PC-9 (cell line): ENCODE measurements around the gene SNX1. TPM values are rescaled to one million over a fixed set of nuclear protein-coding genes. Genes with fewer than 3 reads are reported as not detected.

Source experiments
- BruUV-seq: library from RNA; stranded (reverse); fragments of 400-500 nt; replicated peaks from 2 replicates; lab custom pipeline; 2021; lab: Mats Ljungman, UMichigan
- CTCF ChIA-PET: fragments of 300-600 bp; sonication (Branson Sonifier 250); formaldehyde crosslinking; loops from one replicate; lab custom pipeline; 2022; ENCODE audit warnings: antibody characterized with exemption; lab: Charles Lee
- POLR2A ChIA-PET: fragments of 300-600 bp; sonication (Branson Sonifier 250); formaldehyde crosslinking; loops from one replicate; lab custom pipeline; 2022; ENCODE audit warnings: antibody characterized with exemption; ENCODE audit not compliant: unreplicated experiment; lab: Charles Lee
- DNase-seq, 2 experiments: peaks; one replicate each; pipeline versions ENCODE4 v3.0.0 to v3.0.0-alpha.2; 2015 to 2022; ENCODE audit warnings: mixed read lengths in 1 of 2
- H2AFZ ChIP-seq: fragments of 200-600 bp; sonication (generic); 2 replicates; pipeline ENCODE4 v1.8.1; 2017; ENCODE audit warnings: antibody characterized with exemption
- H3F3A ChIP-seq: fragments of 200-600 bp; sonication (generic); 2 replicates; pipeline ENCODE4 v1.8.1; 2017; ENCODE audit warnings: antibody characterized with exemption, mild to moderate bottlenecking, low read depth; ENCODE audit not compliant: insufficient read depth
- H3K27ac ChIP-seq: fragments of 200-600 bp; sonication (generic); 2 replicates; pipeline ENCODE4 v1.6.1; 2016; ENCODE audit warnings: mixed run types
- H3K27me3 ChIP-seq: fragments of 200-600 bp; sonication (generic); 2 replicates; pipeline ENCODE4 v1.6.1; 2016; ENCODE audit warnings: low read depth, mixed run types; ENCODE audit not compliant: insufficient read depth
- H3K36me3 ChIP-seq: fragments of 200-600 bp; sonication (generic); 2 replicates; pipeline ENCODE4 v1.6.1; 2016; ENCODE audit warnings: low read depth, mixed run types
- H3K4me1 ChIP-seq: fragments of 200-600 bp; sonication (generic); replicated peaks from 2 replicates; pipeline ENCODE4 v1.6.1; 2016; ENCODE audit warnings: mixed run types; ENCODE audit not compliant: insufficient read depth
- H3K4me2 ChIP-seq: fragments of 200-600 bp; sonication (generic); 2 replicates; pipeline ENCODE4 v1.6.1; 2017; ENCODE audit warnings: mixed run types
- H3K4me3 ChIP-seq: fragments of 200-600 bp; sonication (generic); 2 replicates; pipeline ENCODE4 v1.6.1; 2016; ENCODE audit warnings: mixed run types
- H3K79me2 ChIP-seq: fragments of 200-600 bp; sonication (generic); 2 replicates; pipeline ENCODE4 v1.6.1; 2017; ENCODE audit warnings: low read depth, mixed run types
- H3K9me2 ChIP-seq: fragments of 200-600 bp; sonication (generic); 2 replicates; pipeline ENCODE4 v1.8.1; 2017; ENCODE audit warnings: mild to moderate bottlenecking; ENCODE audit not compliant: insufficient read depth
- H3K9me3 ChIP-seq: fragments of 200-600 bp; sonication (generic); 2 replicates; pipeline ENCODE4 v1.8.1; 2016; ENCODE audit warnings: low read depth; ENCODE audit not compliant: insufficient read depth
- H4K20me1 ChIP-seq: fragments of 200-600 bp; sonication (generic); 2 replicates; pipeline ENCODE4 v1.8.1; 2017; ENCODE audit not compliant: insufficient read depth
- EZH2 ChIP-seq: fragments of 200-600 bp; sonication (generic); IDR thresholded peaks from 2 replicates; pipeline ENCODE4 v1.8.0; 2017; ENCODE audit warnings: antibody characterized with exemption, low read depth
- intact Hi-C: fragments of 100-400 bp; cut with micrococcal nuclease; formaldehyde crosslinking; loops from one replicate; pipeline ENCODE4 v1.10.0; 2022; ENCODE audit not compliant: unreplicated experiment
- total RNA-seq: library from RNA; stranded (reverse); gene quantifications from 2 replicates; pipeline ENCODE4 v1.2.3, GENCODE V29; 2021
- TF ChIP-seq, protein P1 (sequence below): fragments of 200-600 bp; sonication (generic); conservative IDR thresholded peaks from 2 replicates; pipeline ENCODE4 v1.6.1; 2017; ENCODE audit warnings: mixed run types, antibody characterized with exemption, mild to moderate bottlenecking, moderate library complexity

Gene SNX1
- total RNA-seq, 1 experiment from 2014 or later: 114 TPM

DNA sequence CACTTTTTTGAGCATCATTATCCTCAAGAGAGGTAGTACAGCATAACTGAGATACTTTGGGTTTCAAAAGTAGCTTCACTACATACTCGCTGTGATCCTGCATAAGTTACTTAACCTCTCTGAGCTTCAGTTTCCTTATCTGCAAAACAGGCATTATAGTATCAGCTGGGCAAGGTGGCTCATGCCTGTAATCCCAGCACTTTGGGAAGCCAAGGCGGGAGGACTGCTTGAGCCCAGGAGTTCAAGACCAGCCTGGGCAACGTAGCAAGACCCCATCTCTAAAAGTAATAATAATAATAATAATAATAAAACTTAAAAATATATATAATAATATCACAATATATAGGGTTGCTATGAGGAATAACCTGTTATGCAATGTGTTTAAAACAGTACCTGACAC, 13.0 kb upstream of the SNX1 start:
- no peaks in the 10 kb centered on the region for H3K27me3 ChIP-seq
- H3K9me2 ChIP-seq: no peaks in the 10 kb centered on the region
- H3K4me1 ChIP-seq: no peaks in the 10 kb centered on the region
- DNase-seq: no peak
- H2AFZ ChIP-seq: no peak overlapping the region
- ChIA-PET CTCF (no interaction called here), POLR2A (no interaction called here)
- H3K4me2 ChIP-seq: no peak overlapping the region
- H3K36me3 ChIP-seq: 0 out of 2 replicates have a peak, but pooled peaks cover 2% of the 10 kb centered on the region
- H4K20me1 ChIP-seq: no peaks in the 10 kb centered on the region
- H3K4me3 ChIP-seq: no peak overlapping the region
- H3K27ac ChIP-seq: no peak overlapping the region
- TF ChIP-seq EZH2: no peak
- H3F3A ChIP-seq: no peaks in the 10 kb centered on the region
- BruUV-seq: no TSS peak
- H3K79me2 ChIP-seq: no peaks in the 10 kb centered on the region
- H3K9me3 ChIP-seq: no peaks in the 10 kb centered on the region
- intact Hi-C loops: no loop called here

DNA sequence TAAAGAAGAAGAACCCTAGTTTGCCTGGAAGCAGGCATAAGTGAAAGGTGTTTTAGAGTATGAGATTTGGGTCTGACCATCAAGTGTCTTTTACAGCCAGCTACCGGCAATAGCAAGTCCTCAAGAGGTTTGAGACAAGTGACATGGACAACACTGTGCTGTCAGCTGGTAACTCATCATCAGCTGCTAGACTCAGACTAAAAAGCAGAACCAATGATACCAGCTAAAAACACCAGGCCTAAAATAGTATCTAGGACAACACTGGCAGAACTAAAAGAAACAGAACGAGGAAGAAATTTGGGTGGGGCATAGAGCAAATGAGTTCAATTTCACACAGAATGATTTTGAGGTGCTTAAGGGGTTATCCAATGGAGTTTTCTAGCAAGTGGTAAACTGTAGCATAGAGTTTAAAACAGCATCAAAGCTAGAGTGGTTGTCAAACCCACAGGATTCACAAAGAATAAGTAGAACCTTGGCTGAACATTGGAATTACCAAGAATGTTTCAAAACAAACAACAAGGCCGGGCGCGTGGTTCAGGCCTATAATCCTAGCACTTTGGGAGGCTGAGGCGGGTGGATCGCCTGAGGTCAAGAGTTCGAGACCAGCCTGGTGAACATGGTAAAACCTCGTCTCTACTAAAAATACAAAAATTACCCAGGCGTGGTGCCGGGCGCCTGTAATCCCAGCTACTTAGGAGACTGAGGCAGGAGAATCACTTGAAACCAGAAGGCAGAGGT, 6.1 kb upstream of the SNX1 start:
- 0 out of 2 replicates have a peak, but pooled peaks cover 4% of the 10 kb centered on the region for H3K36me3 ChIP-seq
- no TSS peak for BruUV-seq
- CTCF ChIA-PET: no interaction called here
- H3K9me3 ChIP-seq: no peaks in the 10 kb centered on the region
- H3K27me3 ChIP-seq: no peaks in the 10 kb centered on the region
- H3K27ac ChIP-seq: no peak overlapping the region
- H2AFZ ChIP-seq: no peak overlapping the region
- H3K79me2 ChIP-seq: peaks cover 35% of the 10 kb centered on the region
- H3K4me2 ChIP-seq: no peak overlapping the region
- TF ChIP-seq EZH2: no peak
- TF ChIP-seq, protein P1, sequence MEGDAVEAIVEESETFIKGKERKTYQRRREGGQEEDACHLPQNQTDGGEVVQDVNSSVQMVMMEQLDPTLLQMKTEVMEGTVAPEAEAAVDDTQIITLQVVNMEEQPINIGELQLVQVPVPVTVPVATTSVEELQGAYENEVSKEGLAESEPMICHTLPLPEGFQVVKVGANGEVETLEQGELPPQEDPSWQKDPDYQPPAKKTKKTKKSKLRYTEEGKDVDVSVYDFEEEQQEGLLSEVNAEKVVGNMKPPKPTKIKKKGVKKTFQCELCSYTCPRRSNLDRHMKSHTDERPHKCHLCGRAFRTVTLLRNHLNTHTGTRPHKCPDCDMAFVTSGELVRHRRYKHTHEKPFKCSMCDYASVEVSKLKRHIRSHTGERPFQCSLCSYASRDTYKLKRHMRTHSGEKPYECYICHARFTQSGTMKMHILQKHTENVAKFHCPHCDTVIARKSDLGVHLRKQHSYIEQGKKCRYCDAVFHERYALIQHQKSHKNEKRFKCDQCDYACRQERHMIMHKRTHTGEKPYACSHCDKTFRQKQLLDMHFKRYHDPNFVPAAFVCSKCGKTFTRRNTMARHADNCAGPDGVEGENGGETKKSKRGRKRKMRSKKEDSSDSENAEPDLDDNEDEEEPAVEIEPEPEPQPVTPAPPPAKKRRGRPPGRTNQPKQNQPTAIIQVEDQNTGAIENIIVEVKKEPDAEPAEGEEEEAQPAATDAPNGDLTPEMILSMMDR: no peak
- no peak for DNase-seq
- peaks cover 9% of the 10 kb centered on the region; the same call in 1 of the 2 replicates for H3F3A ChIP-seq
- peaks cover 7% of the 10 kb centered on the region for H3K4me1 ChIP-seq
- POLR2A ChIA-PET: no interaction called here
- H4K20me1 ChIP-seq: 0 out of 2 replicates have a peak, but pooled peaks cover 6% of the 10 kb centered on the region
- no peak overlapping the region for H3K4me3 ChIP-seq
- intact Hi-C loops: loop anchor here (5.0 kb wide), 2 partner anchors 487 to 587 kb away; partner anchors contain the start of gene USP3
- H3K9me2 ChIP-seq: no peaks in the 10 kb centered on the region

DNA sequence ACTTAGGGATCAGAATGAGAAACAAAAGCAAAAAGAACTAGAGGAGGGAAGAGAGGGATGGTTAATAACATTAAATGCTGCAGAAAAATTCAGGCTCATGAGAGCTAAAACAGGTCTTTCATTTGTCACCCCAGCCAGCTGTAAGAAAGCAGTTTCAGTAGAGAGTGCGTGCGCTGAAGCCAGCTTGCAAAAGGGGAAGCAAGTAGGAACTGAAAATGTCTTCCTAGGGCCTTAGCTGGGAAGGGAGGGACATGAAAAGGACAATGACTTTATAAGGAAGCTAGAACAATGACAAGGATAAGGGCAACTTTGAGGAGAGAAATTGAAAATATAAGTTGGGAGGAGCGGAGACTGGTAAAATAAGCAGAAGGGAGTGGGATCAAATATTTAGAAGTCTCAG, 5.3 kb upstream of the SNX1 start:
- no peaks in the 10 kb centered on the region for H3K9me2 ChIP-seq
- DNase-seq: no peak
- H4K20me1 ChIP-seq: 0 out of 2 replicates have a peak, but pooled peaks cover 6% of the 10 kb centered on the region
- CTCF ChIA-PET: no interaction called here
- BruUV-seq: no TSS peak
- H3F3A ChIP-seq: peaks cover 9% of the 10 kb centered on the region; the same call in 1 of the 2 replicates
- POLR2A ChIA-PET: no interaction called here
- no peaks in the 10 kb centered on the region for H3K27me3 ChIP-seq
- TF ChIP-seq, protein P1: no peak
- peaks cover 39% of the 10 kb centered on the region for H3K79me2 ChIP-seq
- no peaks in the 10 kb centered on the region for H3K9me3 ChIP-seq
- peaks cover 15% of the 10 kb centered on the region for H3K4me1 ChIP-seq
- H3K36me3 ChIP-seq: 0 out of 2 replicates have a peak, but pooled peaks cover 4% of the 10 kb centered on the region
- no peak overlapping the region for H3K4me2 ChIP-seq
- no peak overlapping the region for H3K4me3 ChIP-seq
- H2AFZ ChIP-seq: no peak overlapping the region
- no peak overlapping the region for H3K27ac ChIP-seq
- intact Hi-C loops: loop anchor here (5.0 kb wide), 2 partner anchors 488 to 588 kb away; partner anchors contain the start of gene USP3
